BE2C (cell line): ENCODE results near the gene ATIC.

Source experiments
- DNase-seq: peaks from one replicate; pipeline ENCODE4 v3.0.0-alpha.2; 2020
- H3K27me3 ChIP-seq: fragments of 250-450 bp; sonication (Bioruptor Pico); 2 replicates; pipeline ENCODE4 v1.5.1; 2020; ENCODE audit warnings: mild to moderate bottlenecking
- H3K36me3 ChIP-seq: fragments of 250-450 bp; sonication (Bioruptor Pico); 2 replicates; pipeline ENCODE4 v1.5.1; 2020; ENCODE audit warnings: mild to moderate bottlenecking
- H3K4me1 ChIP-seq: fragments of 250-450 bp; sonication (Bioruptor Pico); 2 replicates; pipeline ENCODE4 v1.5.1; 2020
- H3K4me3 ChIP-seq: 2 replicates; pipeline ENCODE4 v1.5.1; 2011; ENCODE audit warnings: low read depth, low read length
- H3K9me3 ChIP-seq: fragments of 250-450 bp; sonication (Bioruptor Pico); 2 replicates; pipeline ENCODE4 v1.5.1; 2020
- CTCF ChIP-seq: IDR thresholded peaks from 2 replicates; pipeline ENCODE4 v1.5.1; 2012; ENCODE audit warnings: mild to moderate bottlenecking, low read depth, low read length

Gene ATIC

GRCh38 chr2:215368493-215368809 is 56.6 kb downstream of the ATIC start:
- no peaks in the 10 kb centered on the region for H3K27me3 ChIP-seq
- H3K36me3 ChIP-seq: peaks cover 4% of the 10 kb centered on the region

GRCh38 chr2:215369181-215369760 is 57.4 kb downstream of the ATIC start:
- no peak for DNase-seq
- H3K36me3 ChIP-seq: peaks cover 4% of the 10 kb centered on the region
- H3K27me3 ChIP-seq: no peaks in the 10 kb centered on the region
- no peak for TF ChIP-seq CTCF
- no peaks in the 10 kb centered on the region for H3K9me3 ChIP-seq
- H3K4me3 ChIP-seq: no peak overlapping the region
- peaks cover 3% of the 10 kb centered on the region; the same call in 1 of the 2 replicates for H3K4me1 ChIP-seq

More at GRCh38 chr2:215368493-215368809, 56.6 kb downstream of the ATIC start:
- DNase-seq: no peak
- no peaks in the 10 kb centered on the region for H3K9me3 ChIP-seq
- TF ChIP-seq CTCF: no peak
- peaks cover 3% of the 10 kb centered on the region; the same call in 1 of the 2 replicates for H3K4me1 ChIP-seq
- no peak overlapping the region for H3K4me3 ChIP-seq

- H3K36me3 ChIP-seq: peaks cover 4% of the 10 kb centered on the region
Measured at GRCh38 chr2:215370112-215370965, 58.5 kb downstream of the ATIC start.

GRCh38 chr2:215371915-215372897 is 60.3 kb downstream of the ATIC start:
- no peaks in the 10 kb centered on the region for H3K9me3 ChIP-seq
- no peaks in the 10 kb centered on the region for H3K27me3 ChIP-seq
- DNase-seq: no peak
- no peaks in the 10 kb centered on the region for H3K4me1 ChIP-seq
- no peak for TF ChIP-seq CTCF
- H3K4me3 ChIP-seq: no peak overlapping the region
- H3K36me3 ChIP-seq: no peaks in the 10 kb centered on the region; the same call in 1 of the 2 replicates

More at GRCh38 chr2:215370112-215370965, 58.5 kb downstream of the ATIC start:
- no peak for TF ChIP-seq CTCF
- H3K4me3 ChIP-seq: no peak overlapping the region
- H3K9me3 ChIP-seq: no peaks in the 10 kb centered on the region
- H3K27me3 ChIP-seq: no peaks in the 10 kb centered on the region
- no peak for DNase-seq
- no peaks in the 10 kb centered on the region for H3K4me1 ChIP-seq

- DNase-seq: no peak
- Histone ChIP-seq H3K36me3 (no peaks in the 10 kb centered on the region; the same call in 1 of the 2 replicates), H3K4me3 (no peak overlapping the region), H3K27me3 (no peaks in the 10 kb centered on the region), H3K9me3 (no peaks in the 10 kb centered on the region), H3K4me1 (no peaks in the 10 kb centered on the region)
- no peak for TF ChIP-seq CTCF
Measured at GRCh38 chr2:215372968-215373649, 61.2 kb downstream of the ATIC start.
